Muscle layer of colon (tissue), 2 donors: ENCODE measurements around the gene B3GNT9.
A peak's percentile ranks its signal among the peaks of the same experiment; 100 is the strongest.

ENCODE experiments used
- H3K27ac ChIP-seq: one replicate; pipeline ENCODE4 v1.7.0; 2013; ENCODE audit warnings: low read depth, mild to moderate bottlenecking, low read length, moderate library complexity
- H3K27me3 ChIP-seq, 2 donors: one replicate each; pipeline ENCODE4 v1.7.0; 2013; ENCODE audit warnings: low read length in 2 of 2, mild to moderate bottlenecking in 2 of 2; ENCODE audit not compliant: insufficient read depth in 2 of 2, control insufficient read depth in 1 of 2
- H3K36me3 ChIP-seq: one replicate; pipeline ENCODE4 v1.7.0; 2013; ENCODE audit warnings: mild to moderate bottlenecking, low read length; ENCODE audit not compliant: insufficient read depth
- H3K4me1 ChIP-seq: one replicate; pipeline ENCODE4 v1.7.0; 2013; ENCODE audit warnings: mild to moderate bottlenecking, low read length; ENCODE audit not compliant: insufficient read depth
- H3K4me3 ChIP-seq, 2 donors: one replicate each; pipeline ENCODE4 v1.7.0; 2013; ENCODE audit warnings: low read length in 2 of 2, low read depth in 1 of 2, mild to moderate bottlenecking in 1 of 2, moderate library complexity in 1 of 2
- H3K9ac ChIP-seq: one replicate; pipeline ENCODE4 v1.7.0; 2013; ENCODE audit warnings: low read length
- H3K9me3 ChIP-seq: one replicate; pipeline ENCODE4 v1.7.0; 2013; ENCODE audit warnings: mild to moderate bottlenecking, low read length
- donor health status: abdominal sarcoma.
- donor health status: Adenocarcinoma of cecum.

The B3GNT9 gene

GRCh38 chr16:67173808-67174705 lies 23.3 kb upstream of the B3GNT9 start:
- H3K36me3 ChIP-seq = peaks cover 6% of the 10 kb centered on the region
- peaks cover 46% of the 10 kb centered on the region for H3K4me1 ChIP-seq
- peak overlapping the region; percentile 4 for H3K9ac ChIP-seq
- no peaks in the 10 kb centered on the region for H3K27me3 ChIP-seq
- H3K27ac ChIP-seq = peak overlapping the region; percentile 90
- no peaks in the 10 kb centered on the region for H3K9me3 ChIP-seq
- H3K4me3 ChIP-seq = peak overlapping the region in 1 of 2 donors; percentile 62

DNA sequence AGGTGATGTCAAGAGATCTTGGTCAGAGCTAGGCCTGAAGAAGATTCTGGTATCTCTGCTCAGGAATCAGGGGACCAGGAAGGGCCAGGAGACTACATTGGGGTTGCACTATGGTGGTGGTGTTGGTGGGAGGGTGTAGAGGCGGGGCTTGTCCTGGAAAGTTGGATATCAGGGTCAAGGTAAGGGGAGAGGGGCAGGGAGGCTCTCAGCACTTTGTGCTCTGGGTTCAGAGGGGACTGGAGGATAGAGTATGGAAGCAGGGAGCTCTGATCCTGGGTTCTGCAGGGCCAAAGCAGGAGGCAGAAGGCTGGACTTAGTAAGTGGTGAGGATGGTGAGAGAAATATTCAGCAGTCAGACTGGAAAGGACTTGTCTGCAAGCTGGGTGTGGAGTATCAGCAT lies 22.5 kb upstream of the B3GNT9 start:
- Histone ChIP-seq H3K27ac (peak overlapping the region; percentile 90), H3K9ac (peak overlapping the region; percentile 4), H3K9me3 (no peaks in the 10 kb centered on the region), H3K36me3 (peaks cover 6% of the 10 kb centered on the region), H3K4me1 (peaks cover 52% of the 10 kb centered on the region), H3K4me3 (peak overlapping the region in 1 of 2 donors; percentile 62), H3K27me3 (no peaks in the 10 kb centered on the region)

GRCh38 chr16:67170949-67171649 lies 20.3 kb upstream of the B3GNT9 start:
- Histone ChIP-seq H3K27ac (peak overlapping the region; percentile 88), H3K9me3 (no peaks in the 10 kb centered on the region), H3K27me3 (no peaks in the 10 kb centered on the region), H3K4me1 (peaks cover 48% of the 10 kb centered on the region), H3K36me3 (peaks cover 2% of the 10 kb centered on the region), H3K4me3 (peak overlapping the region; percentile 20 to 61), H3K9ac (peak overlapping the region; percentile 74)

DNA sequence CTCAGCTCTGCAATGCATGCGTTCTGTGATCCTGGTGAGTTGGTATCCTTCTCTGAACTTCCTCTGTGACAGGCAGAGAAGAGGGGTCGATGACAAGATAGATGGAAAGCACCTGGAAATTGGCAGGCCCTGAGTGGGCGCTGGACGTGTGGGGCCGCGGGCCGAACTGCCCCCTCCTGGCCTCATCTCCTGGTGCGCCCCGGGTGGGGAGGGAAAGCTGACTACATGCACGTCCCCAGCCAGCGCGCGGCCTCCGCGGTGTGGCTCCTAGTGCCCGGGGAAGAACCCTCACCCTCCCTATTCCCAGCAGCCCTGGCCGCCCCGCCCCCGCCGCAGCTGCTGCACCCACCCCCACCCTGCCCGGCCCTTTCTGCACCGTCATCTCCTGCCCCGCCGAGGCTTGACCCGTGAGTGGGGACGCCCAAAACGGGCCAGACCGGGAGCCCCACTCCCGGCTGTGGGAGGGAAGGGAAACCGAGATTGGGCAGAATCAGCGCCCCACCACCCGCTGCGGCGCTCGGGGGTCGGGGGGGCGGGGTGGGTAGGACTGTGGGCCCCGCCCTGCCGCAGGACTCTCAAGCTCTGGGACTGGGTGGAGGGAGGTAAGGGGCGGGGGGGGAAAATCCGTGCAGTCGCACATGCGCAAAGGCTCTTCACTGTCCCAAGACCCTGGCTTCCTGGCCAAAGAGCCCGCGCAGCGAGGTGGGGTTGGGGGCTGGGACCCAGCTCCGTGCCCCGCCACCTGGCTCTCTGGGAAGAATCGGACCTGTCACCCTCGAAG lies 19.6 kb upstream of the B3GNT9 start, which contains the start of gene NOL3:
Gene NOL3 (plus strand): TSS at position 371 of the 781 bp plus-strand sequence.
- H3K9ac ChIP-seq = peak within 1 kb of the TSS; percentile 74
- peak within 1 kb of the TSS; percentile 31 to 62 for H3K4me3 ChIP-seq
- H3K36me3 ChIP-seq = no peaks in the 10 kb centered on the region
- H3K4me1 ChIP-seq = peaks cover 46% of the 10 kb centered on the region
- no peaks in the 10 kb centered on the region for H3K9me3 ChIP-seq
- H3K27ac ChIP-seq = peak within 1 kb of the TSS; percentile 88
- peaks cover 0 to 6% of the 10 kb centered on the region in 2 donors for H3K27me3 ChIP-seq

GRCh38 chr16:67169642-67170167 lies 18.9 kb upstream of the B3GNT9 start:
- no peaks in the 10 kb centered on the region for H3K36me3 ChIP-seq
- H3K27me3 ChIP-seq = peaks cover 0 to 12% of the 10 kb centered on the region in 2 donors
- no peaks in the 10 kb centered on the region for H3K9me3 ChIP-seq
- H3K4me3 ChIP-seq = peak overlapping the region; percentile 31 to 62
- peaks cover 46% of the 10 kb centered on the region for H3K4me1 ChIP-seq
- peak overlapping the region; percentile 84 for H3K27ac ChIP-seq
- peak overlapping the region; percentile 41 for H3K9ac ChIP-seq

- Histone ChIP-seq H3K4me1 (peaks cover 46% of the 10 kb centered on the region), H3K27me3 (peaks cover 0 to 19% of the 10 kb centered on the region in 2 donors), H3K9ac (no peak overlapping the region), H3K27ac (peak overlapping the region; percentile 84), H3K9me3 (no peaks in the 10 kb centered on the region), H3K4me3 (no peak overlapping the region), H3K36me3 (no peaks in the 10 kb centered on the region)
Observed at GRCh38 chr16:67169011-67169451, 18.2 kb upstream of the B3GNT9 start.

DNA sequence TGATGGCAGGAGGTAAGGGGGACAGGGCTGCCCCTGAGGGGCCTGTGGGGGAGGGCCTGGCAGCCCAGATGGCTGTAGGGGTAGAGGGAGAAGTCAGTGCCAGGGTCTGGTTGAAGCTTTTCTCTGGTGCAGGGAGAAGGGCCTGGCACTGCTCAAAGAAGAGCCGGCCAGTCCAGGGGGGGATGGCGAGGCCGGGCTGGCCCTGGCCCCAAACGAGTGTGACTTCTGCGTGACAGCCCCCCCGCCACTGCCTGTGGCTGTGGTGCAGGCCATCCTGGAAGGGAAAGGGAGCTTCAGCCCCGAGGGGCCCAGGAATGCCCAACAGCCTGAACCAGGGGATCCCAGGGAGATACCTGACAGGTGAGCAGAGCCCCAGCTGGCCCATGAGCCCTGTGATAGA lies 16.8 kb upstream of the B3GNT9 start:
- Histone ChIP-seq H3K27me3 (peaks cover 7 to 34% of the 10 kb centered on the region in 2 donors), H3K4me1 (peaks cover 50% of the 10 kb centered on the region), H3K9ac (no peak overlapping the region), H3K9me3 (no peaks in the 10 kb centered on the region), H3K36me3 (no peaks in the 10 kb centered on the region), H3K4me3 (no peak overlapping the region), H3K27ac (no peak overlapping the region)

DNA sequence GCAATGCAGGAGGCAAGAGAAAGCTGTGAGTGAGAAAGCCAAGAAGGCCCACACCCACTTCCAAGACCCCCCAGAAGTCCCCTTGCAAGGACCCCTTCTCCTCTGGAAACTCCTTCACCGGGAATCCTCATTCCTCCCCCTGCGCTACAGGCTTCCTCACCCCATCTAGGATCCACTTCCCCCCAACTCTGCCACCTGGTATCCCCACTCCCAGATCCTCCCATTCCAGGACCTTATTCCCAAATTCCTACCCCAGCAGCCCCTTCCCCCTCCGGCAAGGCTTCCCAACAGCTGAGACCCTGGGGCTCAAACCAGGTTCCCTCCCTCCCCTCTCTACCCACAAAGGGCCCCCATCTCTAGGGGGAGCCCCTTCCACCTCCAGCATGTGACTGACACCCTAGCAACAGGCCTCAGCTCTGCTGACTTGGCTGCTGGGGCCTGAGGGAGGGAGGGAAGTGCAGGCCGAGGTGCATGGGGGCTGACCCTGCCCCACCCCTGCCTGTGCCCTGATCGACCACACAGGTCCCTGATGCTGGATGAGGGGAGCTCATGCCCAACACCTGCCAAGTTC lies 15.9 kb upstream of the B3GNT9 start:
- Histone ChIP-seq H3K4me3 (no peak overlapping the region), H3K9ac (no peak overlapping the region), H3K27me3 (peaks cover 11 to 43% of the 10 kb centered on the region in 2 donors), H3K27ac (peak overlapping the region; percentile 7), H3K4me1 (peaks cover 55% of the 10 kb centered on the region), H3K36me3 (no peaks in the 10 kb centered on the region), H3K9me3 (no peaks in the 10 kb centered on the region)

- Histone ChIP-seq H3K9me3 (no peaks in the 10 kb centered on the region), H3K4me1 (peaks cover 57% of the 10 kb centered on the region), H3K4me3 (no peak overlapping the region), H3K9ac (no peak overlapping the region), H3K36me3 (no peaks in the 10 kb centered on the region), H3K27me3 (peaks cover 16 to 48% of the 10 kb centered on the region in 2 donors), H3K27ac (peak overlapping the region; percentile 7)
Observed at GRCh38 chr16:67166110-67166547, 15.3 kb upstream of the B3GNT9 start.

DNA sequence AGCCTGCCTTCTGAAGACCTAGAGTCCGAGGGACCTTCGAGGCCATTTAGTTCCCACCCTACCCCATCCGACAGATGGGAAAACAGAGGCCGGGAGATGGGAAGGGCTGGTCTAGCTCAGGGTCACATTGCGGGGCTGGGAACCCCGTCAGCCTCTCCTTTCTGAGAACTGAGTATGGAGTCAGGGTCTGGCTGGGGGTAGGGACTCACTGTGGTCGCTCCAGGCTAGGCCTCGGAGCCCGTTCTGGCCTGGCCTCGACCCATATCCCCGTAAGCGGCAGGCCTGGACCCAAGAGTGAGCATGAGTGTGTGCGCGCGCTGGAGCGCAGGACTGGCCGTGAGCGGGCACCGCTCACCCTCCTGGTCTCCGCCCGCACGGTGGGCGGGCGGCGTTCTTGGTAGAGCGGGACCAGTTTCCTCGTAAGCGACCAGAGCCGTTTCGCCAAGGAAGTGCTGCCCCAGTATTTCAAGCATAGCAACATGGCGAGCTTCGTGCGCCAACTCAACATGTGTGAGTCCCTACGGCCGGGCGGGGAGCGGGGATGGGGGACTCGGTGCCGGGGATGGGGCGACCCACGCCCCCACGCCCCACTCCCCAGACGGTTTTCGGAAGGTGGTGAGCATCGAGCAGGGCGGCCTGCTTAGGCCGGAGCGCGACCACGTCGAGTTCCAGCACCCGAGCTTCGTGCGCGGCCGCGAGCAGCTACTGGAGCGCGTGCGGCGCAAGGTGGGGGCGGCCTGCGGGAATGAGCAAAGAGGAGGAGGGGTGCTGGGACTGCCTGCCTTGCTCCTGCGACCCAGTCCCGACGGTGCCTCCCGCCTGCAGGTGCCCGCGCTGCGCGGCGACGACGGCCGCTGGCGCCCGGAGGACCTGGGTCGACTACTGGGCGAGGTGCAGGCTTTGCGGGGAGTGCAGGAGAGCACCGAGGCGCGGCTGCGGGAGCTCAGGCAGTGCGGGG lies 14.6 kb upstream of the B3GNT9 start:
- H3K4me1 ChIP-seq = peaks cover 57% of the 10 kb centered on the region
- no peak overlapping the region for H3K9ac ChIP-seq

More for the DNA sequence above, 14.6 kb upstream of the B3GNT9 start:
- Histone ChIP-seq H3K4me3 (peak overlapping the region in 1 of 2 donors; percentile 59), H3K9me3 (no peaks in the 10 kb centered on the region), H3K36me3 (no peaks in the 10 kb centered on the region), H3K27ac (peak overlapping the region; percentile 58), H3K27me3 (peaks cover 19 to 55% of the 10 kb centered on the region in 2 donors)
